GM18499 (cell line): ENCODE data around the gene NPFFR1.

Experiments
- ATAC-seq: cut with Tn5 transposase; IDR thresholded peaks from one replicate; pipeline ENCODE4 v1.9.1; 2021; ENCODE audit warnings: moderate number of reproducible peaks; ENCODE audit not compliant: insufficient read depth, unreplicated experiment

Gene NPFFR1

DNA sequence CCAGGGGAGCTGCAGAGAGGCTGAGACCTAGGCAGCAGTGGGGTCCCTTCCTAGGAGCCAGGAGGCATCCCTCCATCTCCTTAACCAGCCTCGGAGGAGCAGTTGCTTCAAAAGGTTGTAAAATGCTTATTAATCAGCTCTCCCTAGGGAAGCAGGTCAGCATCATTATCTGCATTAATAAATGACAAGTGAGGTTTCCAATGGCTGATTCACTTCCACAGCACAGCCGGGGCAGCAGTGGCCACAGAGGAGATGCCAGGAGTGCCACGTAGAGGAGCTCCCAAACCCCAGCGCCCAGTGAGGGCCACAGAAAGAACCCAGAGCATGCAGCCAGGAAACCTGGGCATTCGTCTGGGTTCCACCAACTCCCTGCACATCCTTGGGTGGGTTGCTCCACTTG lies 8.2 kb upstream of the NPFFR1 start:
- no peak for ATAC-seq

DNA sequence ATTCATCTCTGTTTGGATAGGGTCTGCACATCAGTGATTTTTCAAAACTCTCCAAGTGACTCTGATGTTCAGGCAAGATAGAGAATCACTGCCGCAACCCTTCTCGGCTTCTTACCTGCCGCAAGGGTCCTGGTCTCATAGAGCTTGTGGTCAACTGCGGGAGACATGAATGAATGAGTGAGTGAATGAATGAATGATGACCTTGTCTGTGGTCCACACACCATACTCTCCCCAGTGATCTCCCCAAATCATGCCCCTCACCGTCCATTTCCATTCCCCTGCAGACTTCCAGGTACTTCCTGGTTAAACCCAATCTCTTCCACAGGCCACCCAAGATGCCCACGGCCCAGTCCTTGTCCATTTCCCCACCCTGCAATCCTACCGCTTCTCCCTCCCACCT lies 5.9 kb upstream of the NPFFR1 start:
- no peak for ATAC-seq

DNA sequence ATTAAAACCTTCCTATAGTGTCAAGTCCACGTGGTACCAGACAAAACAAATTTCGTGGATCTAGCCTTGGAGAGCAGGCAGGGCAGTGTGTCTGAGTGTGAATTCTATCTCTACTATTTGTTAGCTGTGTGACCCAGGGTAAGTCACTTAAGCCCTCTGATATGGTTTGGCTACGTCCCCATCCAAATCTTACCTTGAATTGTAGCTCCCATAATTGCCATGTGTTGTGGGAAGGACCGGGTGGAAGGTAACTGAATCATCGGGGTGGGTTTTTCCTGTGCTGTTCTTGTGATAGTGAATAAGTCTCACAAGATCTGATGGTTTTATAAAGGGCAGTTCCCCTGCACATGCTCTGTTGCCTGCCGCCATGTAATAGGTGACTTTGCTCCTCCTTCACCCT lies 2.8 kb upstream of the NPFFR1 start:
- ATAC-seq, result no peak

DNA sequence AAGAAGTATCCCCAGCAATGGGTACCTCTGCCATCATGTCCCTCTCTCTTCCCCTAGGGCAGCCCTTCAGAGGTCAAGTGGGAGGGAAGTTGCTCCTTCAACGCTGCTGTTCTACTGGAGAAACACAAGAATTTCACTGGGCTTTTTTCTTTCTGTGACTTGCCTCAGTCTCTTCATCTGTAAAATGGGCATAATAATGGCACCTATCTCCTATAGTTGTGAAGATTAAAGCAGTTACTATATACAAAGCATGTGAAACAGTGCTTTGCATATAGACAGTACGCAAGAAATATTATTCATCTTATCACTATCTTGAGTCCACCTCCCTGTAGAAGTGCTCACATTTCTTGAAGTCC lies 1.6 kb upstream of the NPFFR1 start:
- ATAC-seq, result no peak

DNA sequence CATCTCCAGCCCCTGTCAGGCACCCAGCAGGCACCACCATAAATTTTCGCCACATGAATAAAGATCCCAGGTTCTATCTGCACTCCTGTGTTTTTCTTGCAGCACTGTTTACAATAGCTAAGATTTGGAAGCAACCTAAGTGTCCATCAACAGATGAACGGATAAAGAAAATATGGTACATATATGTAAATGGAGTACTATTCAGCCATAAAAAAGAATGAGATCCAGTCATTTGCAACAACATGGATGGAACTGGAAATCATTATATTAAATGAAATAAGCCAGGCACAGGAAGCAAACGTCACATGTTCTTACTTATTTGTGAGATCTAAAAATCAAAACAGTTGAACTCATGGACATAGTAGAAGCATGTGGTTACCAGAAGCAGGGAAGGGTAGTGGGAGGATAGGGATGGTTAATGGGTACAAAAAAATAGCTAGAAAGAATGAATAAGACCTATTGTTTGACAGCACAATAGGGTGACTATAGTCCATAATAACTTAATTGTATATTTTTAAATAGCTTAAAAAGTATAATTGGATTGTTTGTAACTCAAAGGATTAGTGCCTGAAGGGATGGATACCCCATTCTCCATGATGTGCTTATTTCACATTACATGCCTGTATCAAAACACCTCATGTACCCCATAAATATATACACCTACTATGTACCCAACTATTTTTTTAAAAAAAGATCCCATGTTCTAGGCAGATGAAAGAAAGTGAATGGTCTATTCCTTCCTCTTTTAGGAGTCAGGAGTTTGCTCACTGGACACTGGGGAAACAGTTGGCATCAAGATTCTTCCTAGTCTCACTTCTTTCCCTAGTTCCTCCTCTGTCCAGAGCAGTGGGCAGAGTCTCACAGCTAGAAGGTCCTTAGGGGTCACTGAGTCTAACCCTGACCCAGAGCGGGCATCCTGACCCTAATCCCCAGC lies 1.0 kb upstream of the NPFFR1 start:
- ATAC-seq, result no peak

DNA sequence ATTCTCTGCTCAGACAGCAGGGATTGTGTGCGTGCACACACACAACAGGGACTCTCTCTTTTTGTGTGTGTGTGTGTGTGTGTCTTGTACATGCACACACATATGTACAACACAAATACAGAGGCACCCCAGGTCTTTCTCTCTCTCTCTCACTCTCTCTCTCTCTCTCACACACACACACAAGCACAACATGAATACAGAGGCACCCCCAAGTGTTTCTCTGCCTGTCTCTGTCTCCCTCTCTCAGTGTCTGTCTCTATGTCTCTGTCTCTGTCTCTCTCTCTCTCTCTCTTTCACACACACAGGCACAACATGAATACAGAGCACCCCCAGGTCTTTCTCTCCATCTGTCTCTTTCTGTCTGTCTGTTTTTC lies 746 bp downstream of the NPFFR1 start:
- no peak for ATAC-seq

DNA sequence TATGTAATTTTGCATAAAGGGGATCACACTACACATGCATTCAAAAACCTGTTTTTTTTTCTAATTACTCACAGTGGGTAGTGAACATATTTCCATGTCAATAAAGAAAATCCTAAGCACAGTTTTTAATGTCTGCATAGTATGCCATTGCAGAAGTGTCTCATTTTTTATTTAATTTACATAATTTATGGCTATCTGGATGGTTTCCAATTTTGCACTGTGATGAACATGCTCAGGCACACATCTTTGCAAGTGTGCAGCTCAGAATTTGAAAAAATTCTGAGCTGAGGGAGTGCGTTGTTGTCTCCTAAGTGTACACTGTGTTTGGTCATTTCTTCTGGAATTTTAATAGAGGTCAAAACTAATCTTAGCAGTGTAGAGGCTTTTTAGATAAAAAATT lies 2.2 kb downstream of the NPFFR1 start:
- no peak for ATAC-seq

DNA sequence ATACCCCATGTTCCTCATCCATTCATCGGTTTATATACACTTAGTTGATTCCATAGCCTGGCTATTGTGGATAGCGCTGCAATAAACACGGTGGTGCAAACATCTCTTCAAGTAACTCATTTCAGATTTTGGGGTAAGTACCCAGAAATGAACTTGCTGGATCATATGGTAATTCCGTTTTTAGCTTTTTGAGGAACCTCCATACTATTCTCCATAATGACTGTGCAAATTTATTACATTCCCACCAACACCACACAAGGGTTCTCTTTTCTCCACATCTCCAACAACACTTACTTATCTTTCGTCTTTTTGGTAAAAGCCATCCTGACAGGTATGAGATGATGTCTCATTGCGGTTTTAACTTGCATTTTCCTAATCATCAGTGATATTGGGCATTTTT lies 3.7 kb downstream of the NPFFR1 start:
- no peak for ATAC-seq

DNA sequence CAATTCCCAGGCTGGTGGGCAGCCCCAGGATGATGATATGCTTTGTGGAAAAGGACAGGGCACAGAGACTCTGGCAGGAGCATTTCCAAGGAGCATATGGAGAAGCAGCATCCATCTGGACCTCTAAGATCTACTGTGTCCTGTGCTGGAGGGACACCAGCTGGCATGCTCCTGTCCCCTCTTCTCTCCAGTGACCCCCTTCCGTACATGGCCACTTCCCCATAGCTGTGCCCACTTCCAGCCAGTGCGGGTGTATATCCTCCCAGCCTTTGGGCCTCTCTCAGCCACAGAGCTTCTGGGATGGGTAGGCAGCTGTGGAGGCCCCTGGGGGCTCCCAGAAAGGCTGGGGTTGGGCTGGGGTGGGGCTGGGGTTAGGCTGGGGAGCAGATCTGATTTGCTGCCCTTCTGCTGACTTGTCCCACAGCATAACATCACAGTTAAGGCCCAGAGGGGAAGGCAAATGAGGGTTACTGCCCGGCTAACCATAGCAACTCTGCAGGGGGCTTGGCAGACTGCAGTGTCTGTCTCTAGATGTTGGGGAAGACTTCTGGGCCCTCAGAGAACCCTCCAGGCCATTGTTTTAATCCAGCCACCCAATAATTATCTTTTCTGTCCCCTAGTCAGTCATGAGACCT lies 6.3 kb downstream of the NPFFR1 start:
- ATAC-seq, result no peak

DNA sequence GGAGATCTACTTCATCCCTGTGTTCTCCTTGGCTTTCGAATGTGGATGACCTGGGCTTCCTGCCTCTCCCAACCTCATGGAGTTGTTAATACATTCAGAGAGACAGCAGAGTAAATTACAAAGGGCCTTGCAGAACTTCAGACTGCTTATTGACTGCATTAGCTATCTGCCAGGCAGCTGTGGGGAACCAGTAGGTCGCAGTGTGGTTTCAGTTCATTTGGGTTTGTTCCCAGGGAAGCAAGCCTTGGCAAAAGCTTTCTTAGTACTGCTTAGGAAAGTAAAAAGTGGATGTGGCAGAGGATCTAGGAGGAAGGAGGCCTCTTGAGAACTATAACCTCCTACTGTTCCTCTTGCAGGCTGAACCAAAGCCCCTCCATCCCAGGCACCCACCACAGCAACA lies 9.2 kb downstream of the NPFFR1 start:
- no peak for ATAC-seq

DNA sequence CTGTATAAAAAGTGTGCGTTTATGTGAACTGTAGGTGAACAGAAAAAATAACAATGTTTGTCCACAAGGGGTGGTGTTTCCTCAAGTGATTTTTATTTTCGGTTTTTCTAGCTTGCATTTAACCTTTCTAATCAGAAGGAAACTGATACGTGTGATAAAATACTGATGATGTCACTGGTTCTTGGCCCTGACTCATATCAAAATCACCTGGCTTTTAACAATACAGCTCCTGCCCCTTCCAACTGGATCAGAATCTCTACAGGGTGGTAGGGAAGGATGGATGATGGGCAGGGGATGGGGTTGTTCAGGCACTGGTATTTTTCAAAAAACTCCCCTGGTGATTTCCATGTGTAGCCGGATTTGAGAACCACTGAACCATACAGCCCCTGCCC lies 10.9 kb downstream of the NPFFR1 start:
- no peak for ATAC-seq

DNA sequence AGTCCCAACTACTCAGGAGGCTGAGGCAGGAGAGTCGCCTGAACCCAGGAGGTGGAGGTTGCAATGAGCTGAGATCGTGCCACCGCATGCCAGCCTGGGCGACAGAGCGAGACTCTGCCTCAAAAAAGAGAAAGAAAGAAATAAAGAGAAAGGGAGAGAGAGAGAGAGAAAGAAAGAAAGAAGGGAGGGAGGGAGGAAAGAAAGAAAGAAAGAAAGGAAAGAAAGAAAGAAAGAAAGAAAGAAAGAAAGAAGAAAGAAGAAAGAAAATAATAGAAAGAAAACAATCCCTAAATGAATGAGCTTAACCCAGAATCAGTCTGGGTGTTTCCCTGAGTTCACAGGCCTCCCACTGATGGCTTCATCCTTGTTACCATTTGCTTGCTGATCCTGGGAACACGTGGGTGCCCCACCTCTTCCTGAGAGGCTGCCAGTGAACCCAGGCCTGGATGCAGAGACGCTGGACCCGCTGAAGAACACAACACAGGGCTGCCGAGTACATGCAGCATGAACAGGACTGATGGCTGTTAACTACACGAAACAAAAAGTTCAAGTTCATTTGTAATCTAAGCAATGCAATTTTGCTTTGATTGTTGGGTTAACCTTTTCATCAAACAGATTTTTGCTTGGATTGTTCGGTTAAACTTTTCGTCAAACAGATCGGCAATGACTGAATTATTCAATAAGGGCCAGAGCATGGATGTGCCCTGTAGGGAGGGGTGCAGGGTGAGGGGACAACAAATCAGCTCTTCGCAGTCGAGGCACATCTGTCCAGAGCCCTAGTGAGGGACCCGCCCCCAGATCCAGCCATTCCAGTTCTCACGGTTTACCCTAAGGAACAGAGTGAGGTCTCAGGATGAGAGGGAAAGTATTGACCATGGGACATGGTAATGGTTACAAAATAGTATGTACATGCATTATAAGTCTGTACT lies 11.5 kb downstream of the NPFFR1 start:
- ATAC-seq, result no peak

DNA sequence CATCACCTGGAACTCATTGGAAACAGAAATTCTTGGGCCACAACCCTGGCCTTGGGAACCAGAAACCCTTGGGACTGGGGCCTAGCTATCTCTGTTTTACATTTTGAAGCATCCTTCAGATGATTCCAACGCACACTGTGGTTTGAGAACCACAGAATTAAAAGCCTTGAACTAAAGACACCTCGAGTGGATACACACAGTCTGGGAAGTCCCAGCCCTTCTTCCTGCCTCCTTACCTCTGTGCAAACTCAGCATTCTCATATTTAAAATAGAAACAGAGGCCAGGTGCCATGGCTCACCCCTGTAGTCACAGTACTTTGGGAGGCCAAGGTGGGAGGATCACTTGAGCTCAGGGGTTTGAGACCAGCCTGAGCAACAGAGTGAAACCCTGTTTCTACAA lies 12.9 kb downstream of the NPFFR1 start:
- no peak for ATAC-seq

DNA sequence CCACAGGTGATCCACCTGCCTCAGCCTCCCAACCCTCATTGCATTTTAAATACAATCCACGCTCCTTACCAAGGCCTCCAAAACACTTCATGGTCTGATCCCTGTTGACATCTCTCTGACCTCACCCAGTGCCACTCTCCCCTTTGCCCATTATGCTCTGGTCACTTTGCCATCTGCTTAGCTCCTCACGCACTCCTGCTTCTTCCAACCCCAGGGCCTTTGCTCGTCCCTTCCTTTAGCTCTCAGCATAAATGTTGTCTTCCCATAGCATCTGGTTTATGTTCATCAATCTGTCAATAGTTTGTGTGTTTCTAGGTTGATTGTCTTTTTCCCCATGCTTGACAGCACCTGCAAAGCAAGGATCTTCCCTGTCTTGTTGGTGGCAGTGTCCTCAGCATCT lies 14.1 kb downstream of the NPFFR1 start:
- no peak for ATAC-seq

DNA sequence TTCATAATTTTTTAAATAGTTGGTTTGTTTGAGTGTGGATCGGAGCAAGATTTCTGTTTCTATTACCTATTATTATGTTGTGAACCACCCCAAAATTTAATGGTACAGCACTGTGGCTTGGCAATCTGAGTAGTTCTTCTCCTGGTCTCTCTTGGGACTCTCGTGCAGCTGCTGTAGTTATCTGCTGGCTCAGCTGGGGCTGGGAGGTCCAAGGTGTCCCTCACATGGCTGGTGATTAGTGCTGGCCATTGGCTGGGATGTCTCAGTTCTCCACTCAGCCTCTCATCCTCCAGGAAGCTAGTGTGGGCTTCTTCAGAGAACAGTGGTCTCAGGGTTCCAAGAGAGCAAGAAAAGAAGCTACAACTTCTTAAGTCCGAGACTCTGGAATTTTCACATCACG lies 15.4 kb downstream of the NPFFR1 start:
- ATAC-seq, result no peak

DNA sequence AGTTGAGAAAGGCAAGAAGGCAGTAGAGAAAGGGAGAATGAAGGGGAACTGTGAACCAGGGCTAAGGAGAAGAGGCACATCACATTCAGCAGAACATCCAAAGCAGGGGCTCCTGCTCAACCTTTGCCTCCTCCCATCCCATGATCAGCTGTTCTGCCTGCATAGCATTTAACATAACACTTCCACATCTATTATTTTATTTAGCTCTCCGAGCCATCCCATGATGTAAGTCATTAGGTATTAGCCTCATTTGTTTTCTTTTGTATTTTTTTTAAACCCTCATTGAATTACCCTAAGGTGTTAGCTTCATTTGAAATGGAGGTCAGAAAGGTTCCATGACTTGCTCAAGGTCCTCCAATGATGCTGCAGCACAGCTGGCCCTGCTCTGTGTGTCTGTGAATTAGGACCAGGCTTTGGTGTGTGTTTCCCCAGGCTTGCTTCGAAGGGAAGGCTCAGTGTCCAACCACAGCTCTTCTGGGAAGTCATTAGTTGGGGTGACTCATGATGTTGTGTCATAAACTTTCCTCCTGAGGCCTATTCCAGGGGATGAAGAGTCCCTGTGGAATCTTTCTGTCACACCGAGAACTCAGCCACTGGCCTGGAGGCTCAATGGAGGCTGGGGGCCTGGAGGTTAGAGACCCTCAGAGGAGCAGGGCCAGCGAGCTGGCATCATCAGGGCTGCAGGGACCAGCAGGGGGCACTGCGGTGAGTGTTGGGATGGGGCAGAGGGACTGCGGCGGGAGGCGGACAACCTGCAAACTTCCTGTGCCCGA lies 16.5 kb downstream of the NPFFR1 start:
- ATAC-seq, result no peak

DNA sequence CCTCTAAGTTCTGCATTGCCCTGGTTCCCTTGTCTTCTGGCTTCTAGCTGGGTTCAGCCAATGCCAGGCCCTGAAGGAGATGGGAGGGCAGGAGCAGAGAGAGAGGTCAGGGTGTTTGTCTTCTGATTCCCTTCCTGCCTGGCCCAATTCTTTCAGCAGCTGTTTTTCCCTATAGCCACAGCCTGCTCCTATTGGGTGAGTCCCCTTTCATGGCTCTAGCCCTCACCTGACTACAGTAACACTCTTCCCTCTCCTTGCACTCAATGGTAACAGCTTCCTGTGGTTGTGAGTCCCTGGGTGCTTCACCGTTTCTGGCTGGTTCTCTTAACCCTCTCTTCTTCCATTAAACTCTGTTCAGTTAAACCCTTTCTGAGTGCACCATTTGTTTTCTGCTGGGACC lies 17.1 kb downstream of the NPFFR1 start:
- no peak for ATAC-seq

DNA sequence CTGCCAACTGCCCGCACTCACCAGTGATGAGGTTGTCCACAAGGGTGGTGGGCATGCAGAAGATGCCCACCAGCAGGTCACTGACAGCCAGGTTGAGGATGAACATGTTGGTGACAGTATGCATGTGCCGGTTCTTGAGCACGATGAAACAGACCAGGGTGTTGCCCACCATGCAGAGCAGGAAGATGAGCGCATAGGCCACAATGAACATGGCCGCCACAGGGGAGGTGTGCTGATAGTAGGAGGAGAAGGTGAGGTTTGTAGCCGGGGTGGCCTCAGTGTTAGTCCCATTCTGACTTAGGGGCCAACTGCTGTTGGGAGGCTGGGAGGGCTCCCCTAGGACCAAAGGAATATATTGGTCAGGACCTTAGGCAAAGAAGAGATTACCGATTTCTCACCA lies 17.7 kb downstream of the NPFFR1 start:
- no peak for ATAC-seq

DNA sequence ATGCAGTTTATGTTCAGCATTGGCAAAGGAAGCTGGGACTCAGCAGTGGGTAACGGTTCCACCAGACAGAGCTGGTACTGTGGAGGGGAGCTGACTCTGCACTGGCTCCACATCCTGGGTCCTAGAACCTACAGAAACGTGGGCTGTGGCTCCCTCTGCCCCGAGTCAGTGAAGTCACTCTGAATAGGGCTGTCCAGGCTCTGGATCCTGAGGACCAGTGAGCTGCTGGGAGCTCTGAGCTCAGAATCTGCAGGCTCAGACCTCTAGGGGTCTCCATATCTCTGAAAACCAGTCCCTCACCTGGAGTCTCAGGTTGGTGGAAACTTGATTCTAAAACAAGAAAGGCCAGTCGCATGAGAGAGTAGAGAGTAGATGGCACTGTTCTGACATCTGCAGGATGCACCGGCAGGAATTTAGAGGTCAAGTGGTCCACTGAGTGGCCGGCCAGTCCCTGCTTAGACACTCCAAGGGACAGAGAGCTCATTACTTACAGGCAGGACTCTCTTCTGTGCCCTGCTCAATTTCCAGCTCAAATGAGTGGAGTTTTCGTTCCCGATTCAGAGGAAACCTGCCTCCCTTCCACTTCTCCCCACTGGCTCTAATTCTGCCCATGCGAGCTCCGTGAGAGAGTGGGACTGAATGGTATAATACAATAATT lies 18.6 kb downstream of the NPFFR1 start:
- ATAC-seq, result no peak

DNA sequence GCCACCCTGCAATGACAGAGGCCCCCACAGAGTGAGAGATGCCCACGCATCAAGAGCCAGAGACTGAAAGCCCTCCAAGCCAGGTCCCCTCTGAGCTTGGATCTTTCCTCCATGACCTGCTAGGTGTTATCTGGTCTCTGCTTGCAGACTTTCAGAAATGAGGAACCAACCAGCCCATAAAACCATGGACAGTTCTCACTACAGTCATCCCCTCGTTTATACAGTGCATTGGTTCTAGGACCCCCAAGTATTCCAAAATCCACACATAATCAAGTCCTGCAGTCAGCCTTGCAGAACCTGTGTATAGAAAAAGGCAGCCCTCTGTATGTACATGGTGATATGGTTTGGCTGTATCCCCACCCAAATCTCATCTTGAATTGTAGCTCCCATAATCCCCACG lies 23.1 kb downstream of the NPFFR1 start:
- ATAC-seq, result no peak
